22Rv1 (cell line): ENCODE results near the gene TSPAN1.

Experiments used
- ZFX ChIP-seq: fragments of 450-650 bp; IDR thresholded peaks from 2 replicates; pipeline ENCODE4 v1.6.1; 2017; ENCODE audit warnings: antibody characterized with exemption, borderline replicate concordance
- TF ChIP-seq, protein P1 (sequence below): fragments of 450-650 bp; IDR thresholded peaks from 2 replicates; pipeline ENCODE4 v1.5.1; 2017; ENCODE audit warnings: mild to moderate bottlenecking

DNA sequence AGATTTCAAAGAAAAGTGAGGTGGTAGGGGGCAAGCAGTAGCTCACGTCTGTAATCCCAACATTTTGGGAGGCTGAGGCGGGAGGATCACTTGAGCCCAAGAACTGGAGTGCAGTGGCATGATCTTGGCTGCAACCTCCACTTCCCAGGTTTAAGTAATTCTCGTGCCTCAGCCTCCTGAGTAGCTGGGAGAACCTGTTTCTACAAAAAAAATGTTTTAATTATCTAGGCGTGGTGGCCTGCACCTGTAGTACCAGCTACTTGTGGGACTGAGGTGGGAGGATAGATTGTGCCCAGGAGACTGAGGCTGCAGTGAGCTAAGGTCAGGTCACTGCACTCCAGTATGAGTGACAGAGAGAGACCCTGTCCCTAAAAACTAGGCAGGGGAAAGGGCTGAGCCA lies 2.6 kb upstream of the TSPAN1 start:
- TF ChIP-seq, protein P1, sequence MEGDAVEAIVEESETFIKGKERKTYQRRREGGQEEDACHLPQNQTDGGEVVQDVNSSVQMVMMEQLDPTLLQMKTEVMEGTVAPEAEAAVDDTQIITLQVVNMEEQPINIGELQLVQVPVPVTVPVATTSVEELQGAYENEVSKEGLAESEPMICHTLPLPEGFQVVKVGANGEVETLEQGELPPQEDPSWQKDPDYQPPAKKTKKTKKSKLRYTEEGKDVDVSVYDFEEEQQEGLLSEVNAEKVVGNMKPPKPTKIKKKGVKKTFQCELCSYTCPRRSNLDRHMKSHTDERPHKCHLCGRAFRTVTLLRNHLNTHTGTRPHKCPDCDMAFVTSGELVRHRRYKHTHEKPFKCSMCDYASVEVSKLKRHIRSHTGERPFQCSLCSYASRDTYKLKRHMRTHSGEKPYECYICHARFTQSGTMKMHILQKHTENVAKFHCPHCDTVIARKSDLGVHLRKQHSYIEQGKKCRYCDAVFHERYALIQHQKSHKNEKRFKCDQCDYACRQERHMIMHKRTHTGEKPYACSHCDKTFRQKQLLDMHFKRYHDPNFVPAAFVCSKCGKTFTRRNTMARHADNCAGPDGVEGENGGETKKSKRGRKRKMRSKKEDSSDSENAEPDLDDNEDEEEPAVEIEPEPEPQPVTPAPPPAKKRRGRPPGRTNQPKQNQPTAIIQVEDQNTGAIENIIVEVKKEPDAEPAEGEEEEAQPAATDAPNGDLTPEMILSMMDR = no peak
- no peak for TF ChIP-seq ZFX
